Fibroblast of mammary gland (primary cell): Measurements from ENCODE around the gene ZAP70.
A peak's percentile ranks its signal among the peaks of the same experiment; 100 is the strongest.

Experiments used
- DNase-seq: peaks from one replicate; pipeline ENCODE4 v3.0.0-alpha.2; 2010; ENCODE audit warnings: low read depth
- H3K4me3 ChIP-seq: 2 replicates; pipeline ENCODE4 v1.5.1; 2011; ENCODE audit warnings: low read depth, mild to moderate bottlenecking, low read length, moderate library complexity; ENCODE audit not compliant: control insufficient read depth
- CTCF ChIP-seq: conservative IDR thresholded peaks from 2 replicates; pipeline ENCODE4 v1.5.1; 2011; ENCODE audit warnings: low read depth, low read length, inconsistent platforms; ENCODE audit not compliant: control insufficient read depth, insufficient read depth

ZAP70 gene

DNA sequence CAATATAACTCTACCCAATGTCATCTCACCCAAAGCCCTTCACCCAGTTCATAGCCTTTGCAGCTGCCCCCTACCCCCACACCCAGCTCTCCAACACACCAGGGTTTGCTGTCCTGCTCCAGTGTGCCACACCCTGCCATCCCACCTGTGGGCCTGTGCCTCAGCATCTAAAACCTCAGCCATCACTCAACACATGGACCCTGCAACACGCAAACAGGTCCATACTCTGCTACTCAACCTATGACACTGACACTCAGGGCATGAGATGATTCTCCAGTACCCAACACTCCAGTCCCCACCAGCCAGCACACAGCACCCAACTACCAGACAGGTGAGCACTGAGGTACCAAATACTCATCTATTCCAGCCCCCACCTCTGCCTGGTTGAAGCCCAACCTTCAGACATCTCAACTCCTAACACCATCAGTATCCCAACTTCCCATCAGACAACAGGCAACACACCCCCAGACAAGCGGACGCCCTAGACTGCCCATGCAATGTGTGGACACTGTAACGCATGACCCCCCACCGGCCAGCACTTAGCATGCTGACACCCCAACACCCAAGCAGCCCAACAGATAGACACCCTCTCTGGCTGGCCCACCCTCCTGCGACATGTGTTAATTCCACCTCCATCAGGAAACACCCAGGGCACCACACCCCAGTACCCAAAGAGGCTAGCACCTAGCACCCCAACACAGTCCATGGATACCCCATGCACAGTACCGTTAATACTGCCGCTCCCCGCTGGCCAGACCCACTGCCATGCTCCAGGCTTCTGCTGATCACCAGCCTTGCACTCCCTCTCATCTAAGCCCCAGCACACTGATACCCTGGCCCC lies 25.0 kb downstream of the ZAP70 start:
- no peak for DNase-seq
- TF ChIP-seq CTCF, result no peak
- no peak overlapping the region for H3K4me3 ChIP-seq

- no peak overlapping the region for H3K4me3 ChIP-seq
- no peak for TF ChIP-seq CTCF
- no peak for DNase-seq
Measured at GRCh38 chr2:97739020-97739892, 25.9 kb downstream of the ZAP70 start.

DNA sequence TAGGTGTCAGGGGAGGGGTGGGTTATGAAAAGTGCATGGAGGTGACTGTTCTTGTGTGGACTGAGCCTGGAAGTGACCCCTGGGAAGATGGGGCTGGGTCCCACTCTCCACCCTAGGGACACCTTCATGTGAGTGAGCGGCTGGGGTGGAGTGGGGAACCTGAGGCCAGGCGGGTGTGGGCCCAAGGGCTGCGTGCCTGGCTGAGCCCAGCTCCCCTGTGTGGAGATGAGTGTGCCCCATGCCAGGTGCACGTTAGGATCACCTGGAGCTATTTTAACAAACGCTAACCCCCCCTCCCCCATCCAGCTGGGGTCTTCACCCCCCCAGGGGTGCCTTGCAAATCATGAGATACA lies 26.5 kb downstream of the ZAP70 start:
- no peak for DNase-seq
- no peak for TF ChIP-seq CTCF

DNA sequence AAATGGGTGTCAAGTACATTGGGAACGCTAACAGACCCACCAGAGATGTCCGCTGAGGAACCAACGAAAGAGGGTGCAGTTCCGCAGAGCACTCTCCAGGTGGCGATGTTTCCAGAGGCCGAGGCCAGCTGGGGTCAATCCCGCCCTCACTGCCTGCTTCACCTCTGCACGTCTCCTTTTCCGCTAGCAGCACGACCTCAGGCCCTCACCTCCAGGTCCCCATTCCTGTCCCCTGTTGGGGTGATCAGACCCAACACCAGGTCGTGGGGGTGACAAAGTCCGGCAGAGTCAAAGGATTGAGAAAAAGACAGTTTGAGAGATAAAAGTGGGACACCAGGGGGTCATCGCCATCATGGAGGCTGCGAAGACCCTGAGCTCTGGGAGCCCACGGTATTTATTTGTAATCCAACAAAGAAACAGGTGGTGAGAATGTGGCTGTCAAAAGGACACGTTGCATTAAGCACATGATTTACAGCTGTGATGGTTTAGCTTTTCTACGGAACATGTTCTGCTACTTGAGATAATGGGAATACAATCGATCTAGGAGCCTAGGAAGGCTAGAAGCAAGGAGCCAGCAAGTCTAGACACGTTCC lies 27.3 kb downstream of the ZAP70 start:
- peak; percentile 52 for DNase-seq
- TF ChIP-seq CTCF, result peak; percentile 85
- no peak overlapping the region for H3K4me3 ChIP-seq

More for the DNA sequence above, 26.5 kb downstream of the ZAP70 start:
- H3K4me3 ChIP-seq, result no peak overlapping the region

DNA sequence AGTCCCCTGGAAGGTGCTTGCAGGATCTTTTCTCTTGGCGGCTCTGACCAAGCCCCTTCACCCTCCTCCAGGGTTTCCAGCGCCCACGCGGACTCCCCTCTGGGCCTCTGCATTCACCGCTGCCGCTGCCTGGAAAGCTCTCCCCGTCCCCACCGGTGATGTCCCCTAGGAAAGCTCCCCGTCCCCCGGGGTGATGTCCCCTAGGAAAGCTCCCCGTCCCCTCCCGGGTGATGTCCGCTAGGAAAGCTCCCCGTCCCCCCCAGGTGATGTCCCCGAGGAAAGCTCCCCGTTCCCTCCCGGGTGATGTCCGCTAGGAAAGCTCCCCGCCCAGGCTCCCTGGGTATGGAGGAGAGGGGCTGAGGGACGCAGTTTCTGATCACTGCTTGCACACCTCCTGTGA lies 27.9 kb downstream of the ZAP70 start:
- no peak for TF ChIP-seq CTCF
- H3K4me3 ChIP-seq, result no peak overlapping the region
- DNase-seq, result no peak

GRCh38 chr2:97741686-97742085 lies 28.3 kb downstream of the ZAP70 start:
- no peak overlapping the region for H3K4me3 ChIP-seq
- no peak for DNase-seq
- TF ChIP-seq CTCF, result no peak
